ENCODE results near the gene SEPTIN5. TPM values are rescaled to one million over a fixed set of nuclear protein-coding genes. Genes with fewer than 3 reads are reported as not detected.

SEPTIN5 gene
- total and polyA plus RNA-seq, 9 of the 15 experiments (the other 6 are each of a cell fraction or from before 2014, with no cell fraction given): 0.03 to 195 (median 119) TPM

DNA sequence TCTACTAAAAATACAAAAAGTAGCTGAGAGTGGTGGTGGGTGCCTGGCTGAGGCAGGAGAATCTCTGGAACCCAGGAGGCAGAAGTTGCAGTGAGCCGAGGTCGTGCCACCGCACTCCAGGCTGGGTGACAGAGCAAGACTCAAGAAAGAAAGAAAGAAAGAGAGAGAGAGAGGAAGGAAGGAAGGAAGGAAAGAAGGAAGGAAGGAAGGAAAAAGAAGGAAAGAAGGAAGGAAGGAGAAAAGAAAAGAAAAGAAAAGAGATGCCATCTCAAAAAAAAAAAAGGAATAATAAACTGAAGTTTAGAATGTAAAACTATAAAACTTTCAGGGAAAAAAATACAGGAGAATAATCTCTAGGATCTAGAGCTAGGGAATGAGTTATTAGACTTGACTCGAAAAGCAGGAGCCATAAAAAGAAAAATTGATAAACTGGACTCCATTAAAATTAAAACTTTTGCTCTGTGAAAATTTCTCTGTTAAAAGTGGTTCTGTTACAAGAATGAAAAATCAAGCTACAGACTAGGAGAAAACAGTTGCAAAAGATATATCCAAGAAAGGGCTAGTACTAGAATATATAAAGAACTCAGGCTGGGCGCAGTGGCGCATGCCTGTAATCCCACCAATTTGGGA, 13.4 kb upstream of the SEPTIN5 start:
- H3K79me2 ChIP-seq (ENCODE audit: control insufficient read depth, insufficient read depth, low read length): no peaks in the 10 kb centered on the region
- FAIRE-seq: no peak
- ChIA-PET POLR2A (interaction anchor here (0.5 to 2.2 kb wide), 14 partner anchors 8 to 312 kb away, joined by 3 to 12 read pairs (median 4); no protein-coding TSS in a partner anchor), CTCF (ENCODE audit: low intra/inter-chr PET ratio) (interaction anchor here (0.8 kb wide), 1 partner anchor 14 kb away, joined by 5 read pairs; no protein-coding TSS in a partner anchor)
- H3K9me3 ChIP-seq (replicated peaks; ENCODE audit: control insufficient read depth, insufficient read depth, low read depth, low read length): no peaks in the 10 kb centered on the region
- 35% methylated on average over 6 of the region's 6 CpGs for WGBS (ENCODE audit: insufficient coverage, low coverage, missing lambda C conversion rate)
- no peak overlapping the region for H3K9ac ChIP-seq (ENCODE audit: insufficient read depth in 1 of 2, low read depth in 2 of 2, low read length in 2 of 2)
- H3K4me1 ChIP-seq (replicated peaks in 1 of 2; ENCODE audit: control insufficient read depth in 2 of 2, insufficient read depth in 2 of 2, low read length in 2 of 2): peaks cover under 1 to 13% of the 10 kb centered on the region in 2 experiments; a peak in 4 of 5 replicates
- H3K4me3 ChIP-seq: no peak overlapping the region
- intact Hi-C loops (cut with micrococcal nuclease) (no loop called here), in situ Hi-C loops (cut with MboI) (no loop called here)
- no peak overlapping the region for H3K27ac ChIP-seq (ENCODE audit: extremely low read depth, low read depth, low read length)
- H4K20me1 ChIP-seq (replicated peaks; ENCODE audit: control insufficient read depth, insufficient read depth, low read length): peaks cover 12% of the 10 kb centered on the region; the same call in 1 of the 2 replicates
- no peak overlapping the region for H3K4me2 ChIP-seq (ENCODE audit: insufficient read depth, low read length)
- no peak for ATAC-seq
- BruUV-seq (replicated peaks): no TSS peak
- H3K9me1 ChIP-seq (ENCODE audit: control insufficient read depth, insufficient read depth, low read length): peaks cover 7% of the 10 kb centered on the region
- H3K36me3 ChIP-seq (ENCODE audit: control insufficient read depth, insufficient read depth, low read length): no peaks in the 10 kb centered on the region
- DNase-seq (ENCODE audit: extremely low read depth in 1 of 4, low spot score in 3 of 4): no peak
- peaks cover 31 to 44% of the 10 kb centered on the region in 2 experiments for H3K27me3 ChIP-seq (ENCODE audit: control insufficient read depth in 2 of 2, insufficient read depth in 2 of 2, low read length in 2 of 2)
- H2AFZ ChIP-seq (ENCODE audit: low read depth, low read length): no peak overlapping the region
- TF ChIP-seq ADNP (tag; IDR thresholded peaks at IDR 0.05) (no peak), ZSCAN29 (IDR thresholded peaks at IDR 0.05) (no peak), NCOA2 (IDR thresholded peaks at IDR 0.05; ENCODE audit: partially characterized antibody in 2 of 2) (no peak), TSC22D4 (tag; IDR thresholded peaks at IDR 0.05) (peak; percentile 85; the same call in 1 of the 2 replicates), GABPA (tag; conservative IDR thresholded peaks at IDR 0.05; ENCODE audit: low read depth) (no peak), SIX5 (IDR thresholded peaks at IDR 0.05; ENCODE audit: borderline replicate concordance in 1 of 2, insufficient read depth in 1 of 2, low read depth in 1 of 2, low read length in 2 of 2) (no peak), ZNF324 (CRISPR knock-in tag; IDR thresholded peaks at IDR 0.05) (no peak), TCF15 (CRISPR knock-in tag; IDR thresholded peaks at IDR 0.05) (no peak), CHD1 (IDR thresholded peaks at IDR 0.05; ENCODE audit: low read length) (no peak), CAMTA2 (CRISPR knock-in tag; conservative IDR thresholded peaks at IDR 0.05) (no peak), YBX1 (IDR thresholded peaks at IDR 0.05) (peak; percentile 82; the same call in 1 of the 2 replicates)
- TF ChIP-seq, protein P1, sequence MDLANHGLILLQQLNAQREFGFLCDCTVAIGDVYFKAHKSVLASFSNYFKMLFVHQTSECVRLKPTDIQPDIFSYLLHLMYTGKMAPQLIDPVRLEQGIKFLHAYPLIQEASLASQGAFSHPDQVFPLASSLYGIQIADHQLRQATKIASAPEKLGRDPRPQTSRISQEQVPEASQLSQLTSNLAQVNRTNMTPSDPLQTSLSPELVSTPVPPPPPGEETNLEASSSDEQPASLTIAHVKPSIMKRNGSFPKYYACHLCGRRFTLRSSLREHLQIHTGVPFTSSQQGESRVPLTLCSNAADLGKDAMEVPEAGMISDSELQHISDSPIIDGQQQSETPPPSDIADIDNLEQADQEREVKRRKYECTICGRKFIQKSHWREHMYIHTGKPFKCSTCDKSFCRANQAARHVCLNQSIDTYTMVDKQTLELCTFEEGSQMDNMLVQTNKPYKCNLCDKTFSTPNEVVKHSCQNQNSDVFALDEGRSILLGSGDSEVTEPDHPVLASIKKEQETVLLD (IDR thresholded peaks at IDR 0.05): 0 out of 2 replicates have a peak, but pooled peaks have one; percentile 22
- TF ChIP-seq, protein P2, sequence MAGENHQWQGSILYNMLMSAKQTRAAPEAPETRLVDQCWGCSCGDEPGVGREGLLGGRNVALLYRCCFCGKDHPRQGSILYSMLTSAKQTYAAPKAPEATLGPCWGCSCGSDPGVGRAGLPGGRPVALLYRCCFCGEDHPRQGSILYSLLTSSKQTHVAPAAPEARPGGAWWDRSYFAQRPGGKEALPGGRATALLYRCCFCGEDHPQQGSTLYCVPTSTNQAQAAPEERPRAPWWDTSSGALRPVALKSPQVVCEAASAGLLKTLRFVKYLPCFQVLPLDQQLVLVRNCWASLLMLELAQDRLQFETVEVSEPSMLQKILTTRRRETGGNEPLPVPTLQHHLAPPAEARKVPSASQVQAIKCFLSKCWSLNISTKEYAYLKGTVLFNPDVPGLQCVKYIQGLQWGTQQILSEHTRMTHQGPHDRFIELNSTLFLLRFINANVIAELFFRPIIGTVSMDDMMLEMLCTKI (IDR thresholded peaks at IDR 0.05; ENCODE audit: partially characterized antibody): no peak
- TF ChIP-seq, protein P3, sequence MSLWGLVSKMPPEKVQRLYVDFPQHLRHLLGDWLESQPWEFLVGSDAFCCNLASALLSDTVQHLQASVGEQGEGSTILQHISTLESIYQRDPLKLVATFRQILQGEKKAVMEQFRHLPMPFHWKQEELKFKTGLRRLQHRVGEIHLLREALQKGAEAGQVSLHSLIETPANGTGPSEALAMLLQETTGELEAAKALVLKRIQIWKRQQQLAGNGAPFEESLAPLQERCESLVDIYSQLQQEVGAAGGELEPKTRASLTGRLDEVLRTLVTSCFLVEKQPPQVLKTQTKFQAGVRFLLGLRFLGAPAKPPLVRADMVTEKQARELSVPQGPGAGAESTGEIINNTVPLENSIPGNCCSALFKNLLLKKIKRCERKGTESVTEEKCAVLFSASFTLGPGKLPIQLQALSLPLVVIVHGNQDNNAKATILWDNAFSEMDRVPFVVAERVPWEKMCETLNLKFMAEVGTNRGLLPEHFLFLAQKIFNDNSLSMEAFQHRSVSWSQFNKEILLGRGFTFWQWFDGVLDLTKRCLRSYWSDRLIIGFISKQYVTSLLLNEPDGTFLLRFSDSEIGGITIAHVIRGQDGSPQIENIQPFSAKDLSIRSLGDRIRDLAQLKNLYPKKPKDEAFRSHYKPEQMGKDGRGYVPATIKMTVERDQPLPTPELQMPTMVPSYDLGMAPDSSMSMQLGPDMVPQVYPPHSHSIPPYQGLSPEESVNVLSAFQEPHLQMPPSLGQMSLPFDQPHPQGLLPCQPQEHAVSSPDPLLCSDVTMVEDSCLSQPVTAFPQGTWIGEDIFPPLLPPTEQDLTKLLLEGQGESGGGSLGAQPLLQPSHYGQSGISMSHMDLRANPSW (CRISPR knock-in tag; IDR thresholded peaks at IDR 0.05): no peak
- TF ChIP-seq, protein P4, sequence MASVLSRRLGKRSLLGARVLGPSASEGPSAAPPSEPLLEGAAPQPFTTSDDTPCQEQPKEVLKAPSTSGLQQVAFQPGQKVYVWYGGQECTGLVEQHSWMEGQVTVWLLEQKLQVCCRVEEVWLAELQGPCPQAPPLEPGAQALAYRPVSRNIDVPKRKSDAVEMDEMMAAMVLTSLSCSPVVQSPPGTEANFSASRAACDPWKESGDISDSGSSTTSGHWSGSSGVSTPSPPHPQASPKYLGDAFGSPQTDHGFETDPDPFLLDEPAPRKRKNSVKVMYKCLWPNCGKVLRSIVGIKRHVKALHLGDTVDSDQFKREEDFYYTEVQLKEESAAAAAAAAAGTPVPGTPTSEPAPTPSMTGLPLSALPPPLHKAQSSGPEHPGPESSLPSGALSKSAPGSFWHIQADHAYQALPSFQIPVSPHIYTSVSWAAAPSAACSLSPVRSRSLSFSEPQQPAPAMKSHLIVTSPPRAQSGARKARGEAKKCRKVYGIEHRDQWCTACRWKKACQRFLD (CRISPR knock-in tag; IDR thresholded peaks at IDR 0.05): no peak
